Activated CD8-positive, alpha-beta memory T cell treated with anti-CD3 and anti-CD28 coated beads, Interleukin-2, amount 50 U/mL, for 1 hour (primary cell): ENCODE results near the gene SMG5.

Source experiments
- DNase-seq: peaks from one replicate; pipeline ENCODE4 v3.0.0-alpha.2; 2020; ENCODE audit errors: extremely low read depth

Gene SMG5

GRCh38 chr1:156281693-156282478 is 739 bp downstream of the SMG5 start:
- DNase-seq: no peak

DNA sequence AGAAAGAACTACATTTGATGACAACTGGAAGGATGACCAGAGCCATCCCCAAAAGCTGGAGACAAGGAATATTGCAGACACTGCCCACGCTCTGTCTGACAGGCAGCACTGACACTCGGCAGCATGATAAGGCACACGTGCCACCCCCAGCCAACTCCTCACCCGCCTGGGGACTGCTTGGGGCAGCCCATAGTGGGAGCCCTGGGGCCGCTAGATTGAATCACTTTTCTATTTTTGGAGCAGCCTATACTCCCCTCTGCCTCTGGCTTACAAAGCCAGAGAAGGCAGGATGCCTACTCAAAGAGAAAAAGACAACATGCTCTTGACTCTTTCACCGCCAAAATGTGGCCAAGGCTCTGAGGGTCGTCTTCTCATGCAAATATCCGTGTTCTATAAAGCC is 1.3 kb downstream of the SMG5 start:
- no peak for DNase-seq

GRCh38 chr1:156279837-156280236 is 2.8 kb downstream of the SMG5 start:
- DNase-seq: no peak

GRCh38 chr1:156276966-156277381 is 5.7 kb downstream of the SMG5 start:
- DNase-seq: no peak

GRCh38 chr1:156276532-156276931 is 6.1 kb downstream of the SMG5 start:
- DNase-seq: no peak

- no peak for DNase-seq
These were observed 12.3 kb downstream of the SMG5 start for GRCh38 chr1:156270314-156270713.

DNA sequence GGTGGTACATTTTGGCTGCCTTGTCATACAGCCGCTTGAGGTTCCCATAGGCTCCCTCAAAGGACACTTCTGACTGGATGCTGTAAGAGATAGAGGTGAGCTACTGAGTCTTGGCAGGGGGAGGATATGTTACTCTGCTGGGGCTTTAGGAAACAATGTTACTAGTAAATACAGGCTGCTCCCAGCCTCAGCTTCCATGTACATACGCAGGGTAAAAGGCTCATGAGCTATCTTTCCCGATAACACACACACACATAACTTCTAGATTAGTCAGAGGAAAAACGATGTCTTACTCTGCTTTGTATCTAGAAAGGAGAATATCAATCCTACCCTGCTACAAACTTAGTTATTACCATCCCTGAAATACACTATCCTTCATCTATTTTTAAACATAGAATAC is 14.3 kb downstream of the SMG5 start:
- no peak for DNase-seq

DNA sequence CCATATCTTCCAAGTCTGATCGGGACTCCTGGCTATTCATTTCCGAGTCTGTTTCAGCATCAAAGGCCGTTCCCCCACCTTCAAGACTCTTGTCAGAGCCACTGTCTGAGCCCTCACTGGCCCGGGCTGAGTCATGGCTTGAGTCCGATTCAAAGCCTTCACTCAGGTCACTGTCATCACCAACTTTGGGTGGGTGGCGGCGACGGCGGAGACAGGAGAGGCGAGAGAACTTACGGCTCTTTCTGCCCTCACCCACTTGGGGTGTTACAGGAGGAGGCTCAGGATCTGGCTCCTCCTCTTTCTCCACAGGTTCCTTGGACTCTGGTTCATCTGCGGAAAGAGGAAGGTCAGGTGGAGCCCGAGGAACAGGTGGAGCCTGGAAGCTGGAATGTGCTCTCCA is 16.6 kb downstream of the SMG5 start:
- no peak for DNase-seq

DNA sequence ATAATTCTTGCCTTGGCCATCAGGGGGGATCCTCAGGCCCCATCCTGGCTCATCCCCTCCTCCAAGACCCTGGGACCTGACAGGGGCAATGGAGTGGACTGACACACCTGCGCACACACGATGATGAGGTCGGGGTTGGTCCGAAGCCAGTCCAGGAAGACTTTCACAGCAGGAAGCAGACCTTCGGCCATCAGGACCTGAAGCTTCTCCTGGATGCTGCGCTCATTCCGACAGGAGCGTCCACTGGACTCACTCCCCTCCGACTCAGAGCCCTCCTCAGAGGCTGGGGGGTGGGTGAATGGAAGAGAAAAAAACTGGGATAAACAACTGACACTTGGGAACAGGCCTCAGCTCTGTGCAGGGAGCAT is 19.4 kb downstream of the SMG5 start:
- no peak for DNase-seq

- DNase-seq: no peak
These were observed 20.0 kb downstream of the SMG5 start for GRCh38 chr1:156262461-156263287.

GRCh38 chr1:156260896-156261295 is 21.7 kb downstream of the SMG5 start:
- no peak for DNase-seq

DNA sequence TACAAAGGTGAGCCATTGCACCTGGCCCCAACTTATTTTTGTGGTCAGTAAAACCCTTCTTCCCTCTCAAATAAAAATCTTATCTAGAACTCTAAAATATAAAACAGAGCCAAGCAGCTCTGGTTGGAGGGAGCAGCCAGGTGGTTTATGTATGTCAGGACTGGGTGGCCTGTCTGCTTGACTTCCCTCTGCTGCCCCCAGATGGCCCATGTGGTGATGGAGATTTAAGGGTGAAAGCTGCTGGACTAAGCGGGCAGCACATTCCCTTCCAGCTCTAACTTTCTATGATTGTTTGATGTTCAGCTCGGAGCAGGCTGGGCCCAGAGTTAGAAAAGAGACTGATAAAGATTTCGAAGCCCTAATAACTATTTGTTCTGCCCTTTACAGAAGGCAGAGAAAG is 22.8 kb downstream of the SMG5 start:
- DNase-seq: no peak

- no peak for DNase-seq
These were observed 23.8 kb downstream of the SMG5 start for GRCh38 chr1:156258859-156259258.

- no peak for DNase-seq
These were observed 24.9 kb downstream of the SMG5 start for GRCh38 chr1:156257711-156258110.

DNA sequence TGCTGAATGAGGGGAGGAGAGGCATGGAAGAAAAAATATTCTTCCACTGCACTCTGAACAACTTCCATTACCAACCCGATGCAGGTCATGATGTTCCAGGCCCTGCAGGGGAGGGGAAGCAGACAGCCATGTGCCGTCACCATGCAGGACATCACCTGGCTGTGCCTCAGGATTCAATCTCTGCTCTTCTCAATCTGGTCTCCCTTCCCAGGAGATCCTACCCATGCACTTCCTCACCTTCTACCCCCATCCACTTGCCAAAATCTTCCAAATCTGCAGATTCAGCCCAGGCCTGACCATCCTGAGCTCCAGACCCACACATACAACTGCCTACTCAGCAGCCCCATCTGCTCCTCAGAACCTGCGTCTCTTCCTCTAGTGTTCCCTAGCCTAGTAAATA is 29.0 kb downstream of the SMG5 start:
- no peak for DNase-seq

DNA sequence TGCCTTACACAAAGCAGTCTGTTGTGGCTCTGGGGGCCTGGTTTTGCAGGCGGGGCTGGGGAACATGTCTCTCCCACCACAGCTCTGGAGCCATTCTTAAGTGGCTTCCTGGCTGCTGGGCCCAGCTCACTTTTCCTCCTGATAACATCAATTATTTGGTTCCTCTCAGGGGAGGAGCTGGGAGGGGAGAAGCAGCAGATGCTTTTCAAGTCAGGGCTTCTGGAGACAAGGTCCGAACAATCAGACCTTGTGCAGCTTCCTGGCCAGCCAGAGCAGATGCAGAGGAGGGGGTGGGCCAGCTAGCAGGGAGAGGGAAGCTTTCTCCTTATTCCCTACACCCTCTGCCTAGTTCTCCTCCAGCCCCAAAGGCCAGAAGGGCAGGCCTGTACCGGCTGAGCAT is 31.1 kb downstream of the SMG5 start:
- DNase-seq: no peak

GRCh38 chr1:156249593-156249992 is 33.0 kb downstream of the SMG5 start:
- DNase-seq: no peak

- no peak for DNase-seq
These were observed 34.3 kb downstream of the SMG5 start for GRCh38 chr1:156248323-156248683.

DNA sequence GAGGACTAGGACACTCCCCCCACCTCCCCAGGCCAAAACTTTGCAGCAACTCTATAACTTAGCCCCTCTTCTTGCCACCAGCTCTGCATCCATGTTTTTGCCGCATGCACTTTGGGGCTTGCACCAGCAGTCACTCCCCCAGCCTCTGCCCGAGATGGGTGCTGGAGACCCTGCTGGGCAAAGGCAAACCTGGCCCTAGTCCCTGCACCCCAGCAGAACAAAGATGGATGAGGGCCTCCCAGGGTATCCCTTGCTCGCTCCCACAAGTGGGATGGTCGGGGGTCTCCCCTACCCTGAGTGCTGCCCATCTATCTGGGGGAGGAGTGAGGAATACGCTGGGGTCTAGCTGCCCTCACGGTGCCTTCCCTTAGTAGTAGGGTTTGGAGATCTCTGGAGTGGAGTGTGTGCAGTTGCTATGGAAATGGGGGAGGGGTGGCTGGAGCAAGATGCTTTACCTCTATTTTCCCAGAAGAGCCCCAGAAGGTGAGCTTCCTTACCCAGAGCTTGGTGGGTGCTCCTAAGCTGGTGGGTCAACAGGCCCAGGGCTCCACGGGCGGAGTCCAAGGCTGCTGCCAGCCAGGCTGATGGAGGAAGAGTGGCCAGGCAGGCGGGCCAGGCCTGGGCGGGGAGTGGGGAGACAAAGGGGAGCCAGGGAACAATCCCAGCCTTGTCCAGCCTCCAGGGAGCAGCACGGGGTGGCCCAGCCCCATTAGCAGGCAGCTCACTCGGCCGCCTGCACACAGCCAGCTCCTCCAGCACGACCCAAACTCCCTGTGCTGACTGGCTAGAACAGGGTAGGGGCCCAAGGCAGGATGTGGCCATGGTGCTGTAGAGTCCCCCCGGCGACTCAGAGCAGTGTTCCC is 34.9 kb downstream of the SMG5 start, which contains the start of gene PAQR6:
TSS of gene PAQR6 (minus strand) at position 597 of the 863 bp plus-strand sequence. CDS start 1,325 bp downstream, outside the sequence.
- no peak for DNase-seq

- no peak for DNase-seq
These were observed 35.7 kb downstream of the SMG5 start for GRCh38 chr1:156246781-156247459.

DNA sequence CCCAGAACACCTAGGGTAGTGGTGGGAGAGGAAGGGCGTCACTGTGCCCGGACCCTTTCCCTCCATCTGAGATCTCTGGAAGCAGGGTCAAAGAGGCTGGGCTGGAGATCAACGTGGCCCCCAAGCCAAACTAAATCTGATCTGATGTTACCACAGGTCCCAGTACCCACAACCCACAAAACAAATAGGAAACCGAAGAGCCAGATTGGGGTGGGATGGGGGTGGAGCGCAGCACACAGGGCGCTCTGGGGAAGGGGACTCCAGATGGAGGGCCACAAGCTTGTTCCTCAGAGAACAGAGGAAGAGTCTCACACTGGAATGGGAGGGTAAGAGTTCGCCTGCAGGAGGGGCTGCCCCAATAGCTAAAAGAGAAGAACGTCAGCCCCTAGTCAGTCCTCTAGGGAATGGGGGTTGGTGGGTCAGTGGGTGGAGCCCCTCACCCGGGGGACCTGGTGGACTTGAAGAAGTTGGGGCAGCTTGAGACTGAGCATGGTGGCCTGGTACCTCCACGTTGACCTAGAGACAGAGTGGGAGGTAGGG is 36.3 kb downstream of the SMG5 start:
- DNase-seq: no peak
